Measurements from ENCODE around the gene SERPINA9. TPM values are rescaled to one million over a fixed set of nuclear protein-coding genes. Genes with fewer than 3 reads are reported as not detected.

SERPINA9 gene
- polyA plus RNA-seq, 1 donor: not detected

GRCh38 chr14:94462219-94462551 lies 13.8 kb downstream of the SERPINA9 start:
- no peak for DNase-seq

- DNase-seq: no peak
Observed at GRCh38 chr14:94461526-94462218, 14.3 kb downstream of the SERPINA9 start.

- no peak for DNase-seq
Observed at GRCh38 chr14:94460631-94461416, 15.2 kb downstream of the SERPINA9 start.

GRCh38 chr14:94458558-94459205 lies 17.3 kb downstream of the SERPINA9 start:
- DNase-seq: no peak

GRCh38 chr14:94458096-94458495 lies 17.9 kb downstream of the SERPINA9 start:
- no peak for DNase-seq

- DNase-seq: no peak
Observed at GRCh38 chr14:94455928-94456327, 20.1 kb downstream of the SERPINA9 start.

GRCh38 chr14:94451826-94452225 lies 24.2 kb downstream of the SERPINA9 start:
- DNase-seq: no peak

- DNase-seq: no peak
Observed at GRCh38 chr14:94451091-94451771, 24.8 kb downstream of the SERPINA9 start.

GRCh38 chr14:94450722-94451090 lies 25.3 kb downstream of the SERPINA9 start:
- no peak for DNase-seq

GRCh38 chr14:94449930-94450329 lies 26.1 kb downstream of the SERPINA9 start:
- no peak for DNase-seq

- DNase-seq: no peak
Observed at GRCh38 chr14:94448071-94448808, 27.8 kb downstream of the SERPINA9 start.

GRCh38 chr14:94447206-94447605 lies 28.8 kb downstream of the SERPINA9 start:
- DNase-seq: no peak

GRCh38 chr14:94446126-94446525 lies 29.9 kb downstream of the SERPINA9 start:
- DNase-seq: no peak

- DNase-seq: no peak
Observed at GRCh38 chr14:94445003-94445402, 31.0 kb downstream of the SERPINA9 start.

- DNase-seq: no peak
Observed at GRCh38 chr14:94441531-94442205, 34.3 kb downstream of the SERPINA9 start.

- no peak for DNase-seq
Observed at GRCh38 chr14:94441130-94441529, 34.9 kb downstream of the SERPINA9 start.

GRCh38 chr14:94439453-94440057 lies 36.4 kb downstream of the SERPINA9 start:
- DNase-seq: no peak

- no peak for DNase-seq
Observed at GRCh38 chr14:94428610-94429009, 47.4 kb downstream of the SERPINA9 start.

- DNase-seq: no peak
Observed at GRCh38 chr14:94427016-94427613, 48.9 kb downstream of the SERPINA9 start.

GRCh38 chr14:94426526-94426925 lies 49.5 kb downstream of the SERPINA9 start:
- DNase-seq: no peak

GRCh38 chr14:94424371-94424770 lies 51.6 kb downstream of the SERPINA9 start:
- no peak for DNase-seq

Measured in hindlimb muscle (tissue), 1 donor.